Measurements from ENCODE around the gene TTLL11.

TTLL11 gene

GRCh38 chr9:121781145-121781548, 312.0 kb downstream of the TTLL11 start:
- Histone ChIP-seq H3K27me3 (replicated peaks; ENCODE audit: control insufficient read depth, insufficient read depth, low read length) (no peaks in the 10 kb centered on the region), H3K36me3 (ENCODE audit: control insufficient read depth, insufficient read depth, low read length) (no peaks in the 10 kb centered on the region)

GRCh38 chr9:121780177-121781040, 312.7 kb downstream of the TTLL11 start:
- no peak overlapping the region for H3K4me3 ChIP-seq (replicated peaks; ENCODE audit: low read depth, low read length)

More at GRCh38 chr9:121781145-121781548, 312.0 kb downstream of the TTLL11 start:
- TF ChIP-seq, protein P1, sequence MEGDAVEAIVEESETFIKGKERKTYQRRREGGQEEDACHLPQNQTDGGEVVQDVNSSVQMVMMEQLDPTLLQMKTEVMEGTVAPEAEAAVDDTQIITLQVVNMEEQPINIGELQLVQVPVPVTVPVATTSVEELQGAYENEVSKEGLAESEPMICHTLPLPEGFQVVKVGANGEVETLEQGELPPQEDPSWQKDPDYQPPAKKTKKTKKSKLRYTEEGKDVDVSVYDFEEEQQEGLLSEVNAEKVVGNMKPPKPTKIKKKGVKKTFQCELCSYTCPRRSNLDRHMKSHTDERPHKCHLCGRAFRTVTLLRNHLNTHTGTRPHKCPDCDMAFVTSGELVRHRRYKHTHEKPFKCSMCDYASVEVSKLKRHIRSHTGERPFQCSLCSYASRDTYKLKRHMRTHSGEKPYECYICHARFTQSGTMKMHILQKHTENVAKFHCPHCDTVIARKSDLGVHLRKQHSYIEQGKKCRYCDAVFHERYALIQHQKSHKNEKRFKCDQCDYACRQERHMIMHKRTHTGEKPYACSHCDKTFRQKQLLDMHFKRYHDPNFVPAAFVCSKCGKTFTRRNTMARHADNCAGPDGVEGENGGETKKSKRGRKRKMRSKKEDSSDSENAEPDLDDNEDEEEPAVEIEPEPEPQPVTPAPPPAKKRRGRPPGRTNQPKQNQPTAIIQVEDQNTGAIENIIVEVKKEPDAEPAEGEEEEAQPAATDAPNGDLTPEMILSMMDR (IDR thresholded peaks at IDR 0.05; ENCODE audit: insufficient read depth, low read length, poor library complexity, severe bottlenecking): no peak
- no peak for DNase-seq (ENCODE audit: extremely low read depth, insufficient read length)
- no peak overlapping the region for H3K4me3 ChIP-seq (replicated peaks; ENCODE audit: low read depth, low read length)

DNA sequence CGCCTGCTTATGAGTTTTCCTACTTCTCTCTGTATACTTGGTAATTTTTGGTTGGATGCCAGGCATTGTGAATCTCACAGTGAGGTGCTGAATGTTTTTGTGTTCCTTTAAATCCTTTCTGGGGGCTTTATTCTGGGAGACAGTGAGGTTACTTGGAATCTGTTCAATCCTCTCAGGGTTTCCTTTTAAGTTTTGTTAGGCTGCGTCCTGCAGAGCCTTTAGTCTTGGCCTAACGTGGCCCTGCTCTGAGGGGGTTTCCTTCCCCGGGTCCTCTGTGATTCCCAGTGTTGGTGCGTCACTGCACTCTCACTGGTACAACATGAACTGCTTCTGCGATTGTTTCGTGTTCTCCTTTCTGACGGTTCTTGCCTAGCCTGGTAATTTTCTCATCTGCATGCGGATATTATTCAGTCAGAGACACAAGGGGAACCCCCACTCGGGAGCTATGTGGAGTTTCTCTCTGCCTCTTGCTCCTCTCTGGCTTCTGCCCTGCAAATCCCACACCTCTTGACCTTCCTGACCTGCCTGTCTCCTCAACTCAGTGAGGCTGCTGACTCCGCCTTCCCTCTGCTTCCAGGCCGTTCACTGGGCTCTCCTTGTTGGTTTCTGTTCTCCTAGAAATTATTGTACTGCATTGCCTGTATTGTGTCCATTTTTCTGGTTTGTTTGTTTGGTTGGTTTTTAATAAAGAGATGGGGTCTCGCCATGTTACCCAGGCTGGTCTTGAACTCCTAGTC, 313.6 kb downstream of the TTLL11 start:
- no peak overlapping the region for H3K4me3 ChIP-seq (replicated peaks; ENCODE audit: low read depth, low read length)
- no peaks in the 10 kb centered on the region for H3K36me3 ChIP-seq (ENCODE audit: control insufficient read depth, insufficient read depth, low read length)
- no peak for DNase-seq (ENCODE audit: extremely low read depth, insufficient read length)
- H3K27me3 ChIP-seq (replicated peaks; ENCODE audit: control insufficient read depth, insufficient read depth, low read length): no peaks in the 10 kb centered on the region
- TF ChIP-seq, protein P1 (IDR thresholded peaks at IDR 0.05; ENCODE audit: insufficient read depth, low read length, poor library complexity, severe bottlenecking): no peak

More at GRCh38 chr9:121780177-121781040, 312.7 kb downstream of the TTLL11 start:
- H3K36me3 ChIP-seq (ENCODE audit: control insufficient read depth, insufficient read depth, low read length): no peaks in the 10 kb centered on the region
- DNase-seq (ENCODE audit: extremely low read depth, insufficient read length): no peak
- no peaks in the 10 kb centered on the region for H3K27me3 ChIP-seq (replicated peaks; ENCODE audit: control insufficient read depth, insufficient read depth, low read length)
- TF ChIP-seq, protein P1 (IDR thresholded peaks at IDR 0.05; ENCODE audit: insufficient read depth, low read length, poor library complexity, severe bottlenecking): no peak

- no peak for DNase-seq (ENCODE audit: extremely low read depth, insufficient read length)
- TF ChIP-seq, protein P1 (IDR thresholded peaks at IDR 0.05; ENCODE audit: insufficient read depth, low read length, poor library complexity, severe bottlenecking): no peak
- no peak overlapping the region for H3K4me3 ChIP-seq (replicated peaks; ENCODE audit: low read depth, low read length)
- H3K36me3 ChIP-seq (ENCODE audit: control insufficient read depth, insufficient read depth, low read length): no peaks in the 10 kb centered on the region
- H3K27me3 ChIP-seq (replicated peaks; ENCODE audit: control insufficient read depth, insufficient read depth, low read length): no peaks in the 10 kb centered on the region
Measured at GRCh38 chr9:121778252-121779225, 314.6 kb downstream of the TTLL11 start.
